Activated T-helper 1 cell treated with anti-CD3 and anti-CD28 coated beads, Interleukin-2, amount 50 U/mL, for 16 hours (primary cell): ENCODE results near the gene USO1.
A peak's percentile ranks its signal among the peaks of the same experiment; 100 is the strongest.
"Not testable (repeated sequence)": the region's sequence is repeated elsewhere in the genome, so short reads cannot be mapped to it uniquely, and the experiment has no call there.

Experiments used
- DNase-seq, 2 donors: peaks; one replicate each; pipeline ENCODE4 v3.0.0-alpha.2; 2020; ENCODE audit warnings: low read depth in 1 of 2, low spot score in 1 of 2

The USO1 gene

DNA sequence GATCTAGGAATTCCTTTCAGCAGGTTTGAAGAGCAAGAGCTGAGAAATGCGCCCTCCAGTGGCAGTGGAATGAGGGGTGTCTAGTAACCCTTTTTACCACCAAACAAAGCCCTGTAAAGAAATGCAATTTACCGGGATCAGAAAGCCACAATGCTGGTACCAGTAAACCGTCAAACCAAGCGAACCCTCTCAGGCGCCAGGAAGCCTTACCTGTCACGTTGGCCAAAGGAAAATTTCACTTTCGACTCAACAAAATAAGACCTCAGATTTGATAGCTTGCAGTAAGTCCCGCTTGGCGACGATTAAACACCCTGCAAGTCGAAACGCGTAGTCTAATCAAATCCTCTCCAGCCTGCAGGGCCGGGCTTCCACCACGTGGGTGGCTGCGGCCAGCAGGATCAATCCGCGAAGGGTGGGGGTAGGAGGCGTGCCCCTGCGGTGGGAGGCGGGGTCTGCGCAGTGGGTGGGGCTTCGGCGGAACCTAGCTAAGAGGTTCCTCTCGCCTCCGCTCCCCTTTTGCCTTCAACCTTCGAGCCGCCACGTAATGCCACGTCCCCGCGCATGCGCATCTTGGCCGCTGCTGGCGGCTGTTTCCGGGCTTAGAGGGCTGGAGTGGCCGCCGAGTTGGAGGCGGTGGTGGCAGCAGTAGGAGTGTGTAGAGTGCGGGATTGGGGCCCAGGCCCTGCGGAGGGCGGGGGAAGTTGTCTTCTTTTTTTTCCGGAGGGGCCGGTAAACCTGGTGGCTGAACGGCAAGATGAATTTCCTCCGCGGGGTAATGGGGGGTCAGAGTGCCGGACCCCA is at the start of gene USO1:
TSS of gene USO1 (plus strand) at position 512 of the 801 bp plus-strand sequence. CDS start at position 755, 243 bp downstream.
- DNase-seq, result peak; percentile 98 to 99

- no peak for DNase-seq
Observed at GRCh38 chr4:75675004-75675531, 49.3 kb upstream of the USO1 start.

- no peak for DNase-seq
Observed at GRCh38 chr4:75678473-75678872, 45.9 kb upstream of the USO1 start.

- DNase-seq, result no peak
Observed at GRCh38 chr4:75678965-75679364, 45.4 kb upstream of the USO1 start.

DNA sequence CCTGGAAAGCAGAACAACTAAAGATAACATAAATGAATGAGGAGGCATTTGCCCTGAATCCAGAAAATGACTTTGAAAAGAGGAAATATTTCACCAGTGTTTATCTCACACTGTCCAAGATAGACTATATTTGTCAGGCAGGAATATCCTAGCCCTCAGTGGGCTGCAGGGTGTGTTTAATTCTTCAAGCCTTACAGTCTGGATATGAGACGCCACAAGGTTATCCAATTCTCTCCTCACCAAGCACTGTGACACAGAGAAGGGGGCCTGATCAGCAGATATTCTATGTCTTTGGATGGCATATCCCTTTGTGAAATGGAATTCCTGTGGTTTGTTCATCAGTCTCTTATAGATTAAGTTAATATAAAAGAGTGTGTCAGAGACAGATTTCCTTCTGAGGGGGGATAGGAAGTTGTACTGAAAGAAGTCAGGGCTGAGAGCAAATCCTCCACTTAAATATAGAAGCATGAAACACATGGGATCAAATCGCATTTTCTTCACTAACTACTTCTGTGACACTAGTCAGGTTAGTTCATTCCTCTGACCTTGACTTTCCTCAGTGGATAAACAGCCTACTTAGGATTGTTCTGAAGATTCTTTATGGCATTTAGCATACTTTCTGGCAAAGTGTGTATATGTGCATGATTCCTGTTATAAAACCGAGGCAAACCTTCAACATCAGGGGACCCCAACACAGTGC is 44.4 kb upstream of the USO1 start:
- DNase-seq, result no peak

DNA sequence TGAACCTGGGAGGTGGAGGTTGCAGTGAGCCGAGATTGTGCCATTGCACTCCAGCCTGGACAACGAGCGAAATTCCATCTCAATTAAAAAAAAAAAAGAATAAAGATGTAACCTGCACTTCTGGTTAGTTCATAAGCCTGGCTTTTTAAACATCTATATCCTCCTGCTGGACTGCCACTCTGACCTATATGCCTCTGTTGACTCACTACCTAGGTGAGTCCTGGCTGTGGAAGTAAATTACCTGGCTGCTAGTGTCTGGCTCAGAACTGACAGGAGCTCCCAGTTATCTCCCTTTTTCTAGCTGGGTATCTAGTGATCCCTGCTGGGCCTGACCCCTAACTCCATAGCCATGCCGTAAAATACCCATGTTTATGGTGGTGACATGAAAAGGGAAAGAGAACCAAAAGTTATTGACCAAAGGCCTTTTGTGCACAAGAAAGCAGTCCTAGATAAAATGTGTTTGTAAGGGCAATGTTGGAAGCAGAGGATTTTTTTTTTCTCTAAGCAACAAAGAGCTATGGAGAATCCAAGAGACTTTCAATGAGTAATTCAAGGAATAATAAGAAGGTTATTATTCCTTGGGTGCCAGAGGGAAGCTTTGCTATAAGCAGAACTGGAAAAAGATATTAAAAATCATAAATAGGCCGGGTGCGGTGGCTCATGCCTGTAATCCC is 40.8 kb upstream of the USO1 start:
- DNase-seq, result no peak

DNA sequence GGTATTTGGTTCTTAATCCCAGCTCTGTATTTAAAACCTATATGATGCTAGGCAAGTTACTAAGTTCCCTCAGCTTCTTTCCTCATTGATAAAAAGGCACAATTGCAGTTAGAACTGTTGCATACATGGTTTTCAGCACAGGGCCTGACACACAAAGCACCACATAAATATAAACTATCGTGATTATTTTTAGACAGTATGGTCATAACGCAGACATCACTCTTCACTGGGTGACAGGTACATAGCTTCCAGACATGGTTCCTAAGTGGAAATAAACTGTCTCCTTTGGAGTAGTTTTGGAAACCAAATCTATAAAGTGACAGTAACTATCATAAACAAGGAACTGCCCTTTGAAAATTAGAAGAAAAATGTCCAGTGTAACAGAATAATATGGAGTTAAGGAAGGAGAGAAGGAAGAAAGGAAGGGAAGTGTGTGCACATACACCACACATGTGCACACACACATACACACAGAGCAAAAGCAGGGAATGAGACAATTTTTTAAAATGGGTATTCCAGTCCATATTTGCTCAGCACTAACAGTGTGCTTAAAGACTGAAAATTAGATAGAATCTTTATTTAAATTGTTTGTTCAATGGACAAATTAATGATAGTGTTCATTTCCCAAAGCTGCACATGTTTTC is 38.7 kb upstream of the USO1 start:
- DNase-seq, result no peak

DNA sequence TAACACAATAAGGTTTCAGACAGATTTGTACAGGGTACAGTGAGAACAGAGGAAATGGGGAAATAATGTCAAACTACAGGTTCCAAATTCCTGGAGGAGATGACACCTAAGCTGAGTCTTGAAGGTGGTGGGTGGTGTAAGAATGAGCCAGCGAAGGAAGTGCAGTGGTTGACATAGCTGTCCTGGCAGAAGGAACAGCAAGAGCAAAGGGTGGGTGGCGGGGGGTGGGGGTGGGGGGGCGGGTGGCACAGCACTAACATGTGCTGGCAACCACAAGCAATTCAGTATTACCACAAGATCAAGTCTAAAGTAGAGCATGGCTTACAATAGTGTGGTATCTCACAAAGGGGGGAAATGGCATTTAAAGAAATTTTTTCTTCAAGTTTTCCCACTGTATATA is 38.0 kb upstream of the USO1 start:
- no peak for DNase-seq

GRCh38 chr4:75687125-75687524 is 37.3 kb upstream of the USO1 start:
- not testable (repeated sequence) for DNase-seq

DNA sequence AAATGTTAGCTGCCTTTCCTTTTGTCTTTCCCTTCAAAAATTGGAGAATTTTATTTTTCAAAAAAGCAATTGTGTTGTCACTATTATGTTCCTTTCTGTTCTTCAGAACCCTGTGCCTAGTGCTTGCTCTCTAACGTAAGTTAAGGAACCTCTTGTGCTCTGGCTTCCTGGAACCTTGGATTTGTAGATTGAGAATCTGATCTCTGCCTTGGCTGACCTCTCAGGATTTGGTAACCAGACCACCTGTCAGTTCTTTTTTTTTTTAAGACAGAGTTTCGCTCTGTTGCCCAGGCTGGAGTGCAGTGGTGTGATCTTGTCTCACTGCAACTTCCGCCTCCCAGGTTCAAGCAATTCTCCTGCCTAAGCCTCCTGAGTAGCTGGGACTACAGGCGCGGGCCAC is 32.3 kb upstream of the USO1 start:
- not testable (repeated sequence) for DNase-seq

GRCh38 chr4:75696071-75696470 is 28.3 kb upstream of the USO1 start:
- no peak for DNase-seq

DNA sequence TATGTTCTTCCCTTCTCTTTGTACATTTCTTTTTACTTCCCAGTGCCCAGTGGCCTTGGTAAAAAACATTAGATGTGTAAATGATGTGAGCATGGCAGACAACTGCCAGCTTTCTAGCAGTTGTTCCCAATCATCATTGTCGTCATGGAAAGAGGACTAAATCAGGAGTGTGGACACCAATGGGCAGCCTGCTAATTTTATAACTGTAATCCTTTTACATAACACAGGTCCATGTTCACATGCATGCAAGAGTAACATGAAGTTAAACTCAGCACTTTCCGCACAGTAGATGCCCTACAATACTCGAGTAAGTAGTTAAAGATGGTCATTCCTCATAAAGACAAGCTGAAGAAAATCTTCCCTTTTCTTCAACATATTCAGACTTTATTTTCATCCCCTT is 27.8 kb upstream of the USO1 start:
- DNase-seq, result no peak

DNA sequence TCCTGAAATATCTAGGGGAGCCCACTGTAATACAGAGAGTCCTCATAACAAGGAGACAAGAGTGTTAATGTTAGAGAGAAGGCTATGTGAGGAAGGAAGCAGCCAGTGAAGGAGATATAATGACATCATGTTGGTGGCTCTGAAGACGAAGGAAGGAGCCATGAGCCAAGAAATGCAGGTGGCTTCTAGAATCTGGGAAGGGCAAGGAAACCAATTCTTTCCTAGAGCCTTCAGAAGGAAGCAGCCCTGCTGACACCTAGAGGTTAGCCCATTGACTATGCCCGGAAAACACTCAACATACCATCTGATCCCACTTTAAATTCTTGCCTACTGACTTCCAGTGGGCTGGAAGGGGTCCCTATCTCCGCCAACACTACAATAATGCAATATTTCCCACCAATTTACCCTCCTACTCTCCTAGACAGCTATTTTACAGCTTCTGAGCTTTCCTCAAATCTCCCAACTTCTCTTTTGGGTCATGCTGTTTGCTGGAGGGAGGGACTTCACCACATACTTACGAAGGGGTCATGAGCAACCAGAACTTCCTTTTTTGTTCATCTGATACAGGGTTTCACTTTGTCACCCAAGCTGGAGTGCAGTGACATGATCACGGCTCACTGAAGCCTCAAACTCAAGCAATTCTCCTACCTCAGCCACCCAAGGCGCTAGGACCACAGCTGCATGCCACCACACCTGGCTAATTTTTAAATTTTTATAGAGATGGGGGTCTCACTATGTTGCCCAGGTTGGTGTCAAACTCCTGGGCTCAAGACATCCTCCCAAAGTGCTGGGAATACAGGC is 26.0 kb upstream of the USO1 start:
- DNase-seq, result no peak

DNA sequence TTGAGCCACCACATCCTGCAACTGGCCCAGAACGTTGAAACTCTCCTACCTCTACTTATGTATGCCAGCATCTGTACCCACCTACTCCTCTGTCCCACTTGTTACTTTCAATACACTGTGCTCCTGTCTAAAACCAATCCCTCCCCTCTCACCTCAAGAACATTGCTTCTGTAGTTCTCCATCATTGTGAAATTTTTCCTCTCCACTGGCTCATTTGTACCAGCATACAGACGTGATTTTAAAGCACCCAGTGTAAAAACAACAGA is 25.5 kb upstream of the USO1 start:
- DNase-seq, result no peak

DNA sequence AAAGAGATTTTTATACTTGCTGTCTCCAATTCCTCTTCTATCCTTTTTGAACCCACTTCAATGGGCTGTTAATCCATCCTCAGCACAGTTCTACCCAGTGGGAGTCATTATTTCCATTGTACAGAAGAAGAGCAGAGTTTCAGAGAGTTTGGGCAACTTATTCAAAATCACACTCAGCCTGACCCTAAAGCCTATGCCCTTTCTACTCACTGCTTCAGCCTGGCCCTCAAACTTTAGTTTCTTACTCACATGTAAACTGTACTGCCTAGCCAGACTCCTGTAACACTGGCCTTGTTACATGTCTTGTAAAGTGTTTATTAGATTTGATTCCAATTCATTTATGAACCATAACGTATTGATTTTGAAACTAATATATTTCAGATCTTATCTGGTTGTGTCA is 25.1 kb upstream of the USO1 start:
- DNase-seq, result no peak

DNA sequence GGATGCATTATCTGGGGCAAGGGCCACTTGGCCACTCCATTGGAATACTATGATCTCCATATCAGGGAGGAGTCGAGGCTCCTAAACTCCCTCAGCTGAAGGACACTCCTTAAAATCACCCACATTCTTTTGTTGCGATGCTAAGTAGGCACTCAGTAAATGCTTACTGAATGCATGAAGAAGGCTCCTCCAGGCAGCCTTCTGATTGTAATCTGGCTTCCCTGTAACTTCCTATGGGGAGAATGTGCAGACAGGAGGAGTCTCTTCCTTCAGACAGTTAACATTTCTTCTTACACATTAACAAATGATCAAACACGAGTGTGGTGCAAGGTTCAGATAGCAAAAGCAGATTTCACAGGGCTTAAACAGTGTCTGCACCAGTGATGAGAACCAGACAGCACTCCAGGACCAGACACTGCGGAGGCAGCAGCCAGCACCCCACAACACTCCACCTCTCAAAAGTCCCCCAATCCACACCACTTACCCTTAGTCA is 21.4 kb upstream of the USO1 start:
- no peak for DNase-seq

DNA sequence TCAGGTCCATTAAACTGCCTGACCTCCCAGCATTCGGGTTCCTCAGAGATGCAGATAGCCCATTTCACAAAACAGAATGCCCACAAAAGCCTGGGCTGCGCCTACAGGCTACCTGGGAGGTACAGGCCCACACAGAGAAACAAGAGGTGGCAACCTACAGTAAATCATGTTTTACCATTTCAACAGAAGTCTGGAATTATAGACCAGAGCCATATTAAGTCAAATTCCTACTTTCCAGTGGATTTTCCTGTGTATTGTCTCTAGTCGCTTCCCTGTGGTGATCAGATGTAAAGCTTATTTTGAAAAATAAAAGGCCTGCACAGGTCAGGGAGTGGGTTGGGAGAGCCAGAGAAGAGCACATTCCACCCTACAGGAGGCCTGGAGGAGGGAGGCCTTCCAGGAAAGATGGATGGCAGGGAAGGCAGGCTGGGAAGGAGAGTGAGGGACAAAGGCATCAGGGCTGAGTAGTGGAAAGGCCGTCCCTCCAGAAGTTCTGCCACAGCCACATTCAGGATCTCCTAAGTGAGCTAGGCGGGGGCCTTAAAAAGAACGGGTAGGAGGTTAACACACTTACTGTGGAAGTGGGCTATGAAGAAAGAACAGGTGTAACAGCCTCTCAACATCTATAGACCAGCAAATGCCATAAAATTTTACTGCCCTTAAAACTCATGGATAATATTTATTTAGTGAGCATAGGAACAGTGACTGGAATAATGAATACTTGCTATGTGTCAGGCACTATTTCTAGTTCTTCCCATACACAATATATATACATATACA is 19.0 kb upstream of the USO1 start:
- no peak for DNase-seq

- no peak for DNase-seq
Observed at GRCh38 chr4:75708218-75708691, 16.1 kb upstream of the USO1 start.

DNA sequence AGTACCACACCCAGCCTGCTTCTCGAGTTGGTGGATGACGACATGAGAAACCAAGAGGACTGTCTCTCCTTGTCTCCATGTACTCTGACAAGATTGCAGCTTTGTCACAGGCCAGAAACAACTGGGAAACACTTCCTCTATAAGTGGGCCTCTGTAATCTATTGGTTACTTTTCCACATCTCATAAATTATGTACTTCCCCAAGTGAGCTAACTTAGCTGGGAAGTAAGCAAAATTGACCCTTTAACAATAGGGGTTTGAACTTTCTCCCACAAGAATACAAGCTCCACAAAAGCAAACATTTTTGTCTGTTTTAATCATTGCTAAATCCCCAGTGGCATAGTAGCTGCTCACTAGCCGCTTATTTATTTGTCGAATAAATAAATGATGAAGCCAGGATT is 14.1 kb upstream of the USO1 start:
- DNase-seq, result no peak

GRCh38 chr4:75714011-75714410 is 10.4 kb upstream of the USO1 start:
- DNase-seq, result no peak
